PC-9 (cell line): Measurements from ENCODE around the gene TCHH.

ENCODE experiments used
- CTCF ChIP-seq: fragments of 200-600 bp; sonication (generic); conservative IDR thresholded peaks from 2 replicates; pipeline ENCODE4 v1.6.1; 2017; ENCODE audit warnings: mixed run types, antibody characterized with exemption, mild to moderate bottlenecking, moderate library complexity
- EZH2 ChIP-seq: fragments of 200-600 bp; sonication (generic); IDR thresholded peaks from 2 replicates; pipeline ENCODE4 v1.8.0; 2017; ENCODE audit warnings: antibody characterized with exemption, low read depth

- TF ChIP-seq CTCF, result no peak
- no peak for TF ChIP-seq EZH2
Measured at GRCh38 chr1:152086760-152087159, 28.5 kb downstream of the TCHH start.
